Prostate gland (tissue), 2 donors: ENCODE results near the gene PRICKLE2.

Source experiments
- POLR2A ChIP-seq: fragments of 450-650 bp; IDR thresholded peaks from one replicate; pipeline ENCODE4 v1.6.1; 2016; ENCODE audit warnings: antibody characterized with exemption, mild to moderate bottlenecking
- TF ChIP-seq, protein P1 (sequence below), 4 experiments: fragments of 200-600 bp in 2 of 4; fragments of 450-650 bp in 2 of 4; sonication (generic) in 2 of 4; IDR thresholded peaks; 1 replicate in 3 of 4; 2 replicates in 1 of 4; pipeline ENCODE4 v1.5.1; 2016 to 2019; ENCODE audit warnings: antibody characterized with exemption in 4 of 4, mild to moderate bottlenecking in 2 of 4, moderate library complexity in 2 of 4

DNA sequence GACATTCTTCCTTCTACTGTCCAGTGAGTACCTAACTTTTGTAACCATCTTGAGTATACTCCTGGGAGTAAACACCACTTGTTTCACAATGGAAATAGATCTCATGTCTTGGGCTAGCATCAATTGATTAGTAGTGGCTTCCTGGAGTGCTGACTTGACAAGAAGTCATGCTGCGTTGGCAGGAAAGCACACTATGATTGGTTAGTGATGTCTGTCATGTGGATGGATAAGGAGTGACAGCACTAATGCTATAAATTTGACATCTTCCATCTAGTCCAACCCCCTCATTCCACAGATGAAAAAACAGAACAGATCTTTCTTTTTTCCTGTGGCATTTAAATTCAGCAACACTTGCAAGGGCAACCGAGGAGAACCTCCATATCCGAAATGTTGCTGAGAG lies 47.6 kb upstream of the PRICKLE2 start:
- no peak for TF ChIP-seq POLR2A
- TF ChIP-seq, protein P1, sequence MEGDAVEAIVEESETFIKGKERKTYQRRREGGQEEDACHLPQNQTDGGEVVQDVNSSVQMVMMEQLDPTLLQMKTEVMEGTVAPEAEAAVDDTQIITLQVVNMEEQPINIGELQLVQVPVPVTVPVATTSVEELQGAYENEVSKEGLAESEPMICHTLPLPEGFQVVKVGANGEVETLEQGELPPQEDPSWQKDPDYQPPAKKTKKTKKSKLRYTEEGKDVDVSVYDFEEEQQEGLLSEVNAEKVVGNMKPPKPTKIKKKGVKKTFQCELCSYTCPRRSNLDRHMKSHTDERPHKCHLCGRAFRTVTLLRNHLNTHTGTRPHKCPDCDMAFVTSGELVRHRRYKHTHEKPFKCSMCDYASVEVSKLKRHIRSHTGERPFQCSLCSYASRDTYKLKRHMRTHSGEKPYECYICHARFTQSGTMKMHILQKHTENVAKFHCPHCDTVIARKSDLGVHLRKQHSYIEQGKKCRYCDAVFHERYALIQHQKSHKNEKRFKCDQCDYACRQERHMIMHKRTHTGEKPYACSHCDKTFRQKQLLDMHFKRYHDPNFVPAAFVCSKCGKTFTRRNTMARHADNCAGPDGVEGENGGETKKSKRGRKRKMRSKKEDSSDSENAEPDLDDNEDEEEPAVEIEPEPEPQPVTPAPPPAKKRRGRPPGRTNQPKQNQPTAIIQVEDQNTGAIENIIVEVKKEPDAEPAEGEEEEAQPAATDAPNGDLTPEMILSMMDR (IDR thresholded peaks at IDR 0.05), result no peak
